Mesendoderm (in vitro differentiated cells): ENCODE data around the gene FMN1.

Experiments used
- DNase-seq: peaks from one replicate; pipeline ENCODE4 v3.0.0; 2013
- H2AK5ac ChIP-seq: 2 replicates; pipeline ENCODE4 v1.6.1; 2013; ENCODE audit warnings: low read length, inconsistent platforms
- H2BK120ac ChIP-seq: 2 replicates; pipeline ENCODE4 v1.6.1; 2013; ENCODE audit warnings: low read depth, mild to moderate bottlenecking, low read length, moderate library complexity, mixed read lengths
- H2BK15ac ChIP-seq: replicated peaks from 2 replicates; pipeline ENCODE4 v1.6.1; 2013; ENCODE audit warnings: low read depth, mild to moderate bottlenecking, moderate library complexity
- H2BK5ac ChIP-seq: 2 replicates; pipeline ENCODE4 v1.6.1; 2013; ENCODE audit warnings: low read length, inconsistent platforms
- H3K18ac ChIP-seq: 2 replicates; pipeline ENCODE4 v1.6.1; 2013; ENCODE audit warnings: mild to moderate bottlenecking, low read length, mixed read lengths
- H3K23ac ChIP-seq: one replicate; pipeline ENCODE4 v1.6.1; 2013; ENCODE audit warnings: low read length
- H3K27ac ChIP-seq: 2 replicates; pipeline ENCODE4 v1.5.1; 2013; ENCODE audit warnings: low read depth, mild to moderate bottlenecking, inconsistent platforms, low read length, moderate library complexity
- H3K27me3 ChIP-seq: 2 replicates; pipeline ENCODE4 v1.6.1; 2013; ENCODE audit warnings: low read length, control low read depth, mild to moderate bottlenecking, inconsistent platforms; ENCODE audit not compliant: insufficient read depth, poor library complexity
- H3K36me3 ChIP-seq: 2 replicates; pipeline ENCODE4 v1.6.1; 2013; ENCODE audit warnings: low read length, inconsistent platforms; ENCODE audit not compliant: control insufficient read depth, insufficient read depth
- H3K4ac ChIP-seq: one replicate; pipeline ENCODE4 v1.6.1; 2013; ENCODE audit warnings: low read depth, mild to moderate bottlenecking, low read length, moderate library complexity
- H3K4me1 ChIP-seq: 2 replicates; pipeline ENCODE4 v1.6.1; 2013; ENCODE audit warnings: low read depth, low read length, inconsistent platforms; ENCODE audit not compliant: control insufficient read depth
- H3K4me2 ChIP-seq: 2 replicates; pipeline ENCODE4 v1.6.1; 2013; ENCODE audit warnings: low read length
- H3K4me3 ChIP-seq: 2 replicates; pipeline ENCODE4 v1.5.1; 2013; ENCODE audit warnings: mild to moderate bottlenecking, low read length
- H3K56ac ChIP-seq: one replicate; pipeline ENCODE4 v1.6.1; 2013; ENCODE audit warnings: low read length
- H3K79me1 ChIP-seq: 2 replicates; pipeline ENCODE4 v1.6.1; 2013; ENCODE audit warnings: low read length, inconsistent platforms
- H3K79me2 ChIP-seq: 2 replicates; pipeline ENCODE4 v1.6.1; 2013; ENCODE audit warnings: mild to moderate bottlenecking, low read length; ENCODE audit not compliant: control insufficient read depth, insufficient read depth
- H3K9ac ChIP-seq: 2 replicates; pipeline ENCODE4 v1.6.1; 2013; ENCODE audit warnings: low read length, inconsistent platforms
- H4K5ac ChIP-seq: one replicate; pipeline ENCODE4 v1.6.1; 2013; ENCODE audit warnings: low read length
- H4K8ac ChIP-seq: one replicate; pipeline ENCODE4 v1.6.1; 2013; ENCODE audit warnings: low read depth, mild to moderate bottlenecking, control low read depth, low read length, moderate library complexity
- WGBS: extraction: QIAGEN DNeasy Blood & Tissue Kit; methylation state at CpG from one replicate; pipeline ENCODE4 v1.1.7; 2013; ENCODE audit warnings: low lambda C conversion rate, missing lambda C conversion rate; ENCODE audit not compliant: insufficient coverage; ENCODE audit errors: extremely low coverage; 5-methylcytosine and 5-hydroxymethylcytosine counted together

FMN1 gene

DNA sequence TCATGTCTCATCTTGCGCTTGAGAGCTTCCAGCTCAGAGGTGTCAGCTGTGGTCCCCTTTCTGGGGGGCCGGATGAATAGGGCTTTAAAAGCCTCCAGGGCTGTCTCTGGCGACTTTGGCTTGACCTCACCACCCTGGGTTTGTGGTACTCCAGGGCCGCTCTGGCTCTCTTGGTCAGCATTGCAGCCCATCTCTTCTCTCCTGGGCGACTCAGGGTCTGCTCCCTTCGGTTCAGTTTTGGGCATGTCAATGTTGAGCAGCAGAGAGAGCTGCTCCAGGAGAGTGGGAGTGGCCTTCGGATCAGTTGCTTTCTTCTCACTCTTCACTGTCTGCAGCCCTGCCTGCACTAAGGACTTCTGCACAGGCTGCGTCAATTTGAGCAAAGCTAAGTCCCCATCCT, 127.9 kb downstream of the FMN1 start:
- H3K79me2 ChIP-seq, result no peaks in the 10 kb centered on the region
- H4K5ac ChIP-seq, result no peak overlapping the region
- DNase-seq, result no peak
- H3K4me1 ChIP-seq, result peaks cover 12% of the 10 kb centered on the region
- H3K36me3 ChIP-seq, result no peaks in the 10 kb centered on the region
- no peaks in the 10 kb centered on the region for H3K79me1 ChIP-seq
- H3K4ac ChIP-seq, result no peak overlapping the region
- no peak overlapping the region for H2BK5ac ChIP-seq
- H3K4me3 ChIP-seq, result no peak overlapping the region
- H3K9ac ChIP-seq, result no peak overlapping the region
- no peak overlapping the region for H3K4me2 ChIP-seq
- H2BK15ac ChIP-seq, result no peak overlapping the region
- peak overlapping the region; percentile 4 for H3K18ac ChIP-seq
- no peak overlapping the region for H3K23ac ChIP-seq
- no peaks in the 10 kb centered on the region for H3K27me3 ChIP-seq
- no peak overlapping the region for H3K56ac ChIP-seq
- H4K8ac ChIP-seq, result no peak overlapping the region
- H2BK120ac ChIP-seq, result no peak overlapping the region
- H3K27ac ChIP-seq, result no peak overlapping the region
- WGBS, result no CpG with 5 or more reads among the region's 8 CpGs
- no peak overlapping the region for H2AK5ac ChIP-seq

DNA sequence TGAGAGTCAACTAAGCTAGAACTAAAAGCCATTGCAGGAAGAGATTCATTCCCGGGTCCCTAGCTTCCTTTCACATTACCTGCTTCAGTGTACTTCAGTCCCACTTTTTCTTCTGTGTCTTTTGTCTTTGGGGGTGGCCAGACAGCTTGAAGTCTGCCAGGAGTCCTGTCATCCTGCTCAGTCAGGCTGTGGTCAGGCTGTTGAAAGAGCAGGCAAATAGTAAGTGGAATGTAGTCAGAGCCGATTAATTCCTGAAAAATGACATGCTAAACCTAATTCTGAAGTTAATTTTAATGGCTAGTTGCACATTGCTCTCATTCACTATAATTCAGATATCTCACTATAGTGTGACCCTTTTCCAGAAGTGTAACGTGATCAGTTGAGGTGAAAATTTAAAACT, 129.6 kb downstream of the FMN1 start:
- H2BK15ac ChIP-seq, result no peak overlapping the region
- H2BK5ac ChIP-seq, result no peak overlapping the region
- no peaks in the 10 kb centered on the region for H3K27me3 ChIP-seq
- no peaks in the 10 kb centered on the region for H3K79me1 ChIP-seq
- no peak overlapping the region for H4K5ac ChIP-seq
- no peaks in the 10 kb centered on the region for H3K36me3 ChIP-seq
- no peak overlapping the region for H4K8ac ChIP-seq
- H3K27ac ChIP-seq, result no peak overlapping the region
- no peak overlapping the region for H3K18ac ChIP-seq
- H3K4ac ChIP-seq, result no peak overlapping the region
- H3K4me2 ChIP-seq, result no peak overlapping the region
- H2BK120ac ChIP-seq, result no peak overlapping the region
- H3K79me2 ChIP-seq, result no peaks in the 10 kb centered on the region
- no peak overlapping the region for H3K23ac ChIP-seq
- no peak overlapping the region for H2AK5ac ChIP-seq
- H3K4me1 ChIP-seq, result peaks cover 12% of the 10 kb centered on the region
- no peak for DNase-seq
- H3K4me3 ChIP-seq, result no peak overlapping the region
- no CpG with 5 or more reads among the region's 3 CpGs for WGBS
- H3K9ac ChIP-seq, result no peak overlapping the region
- no peak overlapping the region for H3K56ac ChIP-seq

DNA sequence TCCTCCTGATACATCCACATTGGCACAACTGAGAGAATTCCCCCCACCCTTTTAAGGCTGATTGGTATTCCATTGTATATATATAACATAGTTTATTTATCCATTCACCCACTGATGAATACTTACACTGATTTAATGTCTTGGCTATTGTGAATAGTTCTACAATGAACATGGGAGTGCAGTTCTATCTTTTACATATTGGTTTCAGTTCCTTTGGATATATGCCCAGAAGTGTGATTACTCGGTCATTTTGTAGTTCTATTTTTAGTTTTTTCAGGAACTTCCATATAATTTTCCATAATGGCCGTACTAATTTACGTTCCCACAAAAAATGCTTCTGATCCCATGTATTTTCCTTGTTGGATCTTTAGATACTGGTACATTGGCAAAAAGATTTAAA, 135.3 kb downstream of the FMN1 start:
- no peaks in the 10 kb centered on the region for H3K4me1 ChIP-seq
- H3K79me2 ChIP-seq, result no peaks in the 10 kb centered on the region
- H3K4me3 ChIP-seq, result no peak overlapping the region
- H3K56ac ChIP-seq, result no peak overlapping the region
- H3K9ac ChIP-seq, result no peak overlapping the region
- no CpG with 5 or more reads among the region's 3 CpGs for WGBS
- H3K4me2 ChIP-seq, result no peak overlapping the region
- no peak overlapping the region for H3K27ac ChIP-seq
- no peak overlapping the region for H2AK5ac ChIP-seq
- no peak overlapping the region for H2BK15ac ChIP-seq
- no peaks in the 10 kb centered on the region for H3K27me3 ChIP-seq
- no peak overlapping the region for H2BK5ac ChIP-seq
- H2BK120ac ChIP-seq, result no peak overlapping the region
- no peak overlapping the region for H3K4ac ChIP-seq
- H3K18ac ChIP-seq, result no peak overlapping the region
- H3K79me1 ChIP-seq, result no peaks in the 10 kb centered on the region
- no peak overlapping the region for H4K8ac ChIP-seq
- no peak overlapping the region for H3K23ac ChIP-seq
- no peaks in the 10 kb centered on the region for H3K36me3 ChIP-seq
- H4K5ac ChIP-seq, result no peak overlapping the region
- no peak for DNase-seq

DNA sequence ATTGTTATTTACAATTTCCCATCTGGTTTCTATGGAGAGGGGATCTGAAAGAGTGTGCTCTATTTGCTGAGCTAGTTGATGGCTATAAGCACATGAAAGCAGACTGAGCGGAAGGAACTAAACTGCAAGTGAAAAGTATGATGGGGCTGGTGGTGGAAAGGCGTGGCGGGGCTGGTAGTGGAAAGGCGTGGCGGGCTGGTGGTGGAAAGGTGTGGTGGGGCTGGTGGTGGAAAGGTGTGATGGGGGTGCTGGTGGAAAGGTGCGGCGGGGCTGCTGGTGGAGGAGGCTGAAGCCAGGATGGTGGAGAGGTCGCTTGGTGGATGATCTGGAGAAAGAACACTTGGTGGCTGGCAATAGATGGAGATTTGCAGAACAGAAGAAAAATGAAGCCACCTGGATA, 136.7 kb downstream of the FMN1 start:
- no peak overlapping the region for H3K4me2 ChIP-seq
- H3K79me2 ChIP-seq, result no peaks in the 10 kb centered on the region
- H3K27ac ChIP-seq, result no peak overlapping the region
- H3K9ac ChIP-seq, result no peak overlapping the region
- no peak overlapping the region for H4K5ac ChIP-seq
- H3K23ac ChIP-seq, result no peak overlapping the region
- no peak overlapping the region for H2AK5ac ChIP-seq
- DNase-seq, result no peak
- H3K36me3 ChIP-seq, result no peaks in the 10 kb centered on the region
- H3K18ac ChIP-seq, result no peak overlapping the region
- no peak overlapping the region for H4K8ac ChIP-seq
- H3K79me1 ChIP-seq, result no peaks in the 10 kb centered on the region
- no peak overlapping the region for H2BK120ac ChIP-seq
- no peak overlapping the region for H3K4me3 ChIP-seq
- H2BK5ac ChIP-seq, result no peak overlapping the region
- H3K4ac ChIP-seq, result no peak overlapping the region
- H2BK15ac ChIP-seq, result no peak overlapping the region
- WGBS, result no CpG with 5 or more reads among the region's 8 CpGs
- H3K27me3 ChIP-seq, result no peaks in the 10 kb centered on the region
- H3K56ac ChIP-seq, result no peak overlapping the region
- no peaks in the 10 kb centered on the region for H3K4me1 ChIP-seq

DNA sequence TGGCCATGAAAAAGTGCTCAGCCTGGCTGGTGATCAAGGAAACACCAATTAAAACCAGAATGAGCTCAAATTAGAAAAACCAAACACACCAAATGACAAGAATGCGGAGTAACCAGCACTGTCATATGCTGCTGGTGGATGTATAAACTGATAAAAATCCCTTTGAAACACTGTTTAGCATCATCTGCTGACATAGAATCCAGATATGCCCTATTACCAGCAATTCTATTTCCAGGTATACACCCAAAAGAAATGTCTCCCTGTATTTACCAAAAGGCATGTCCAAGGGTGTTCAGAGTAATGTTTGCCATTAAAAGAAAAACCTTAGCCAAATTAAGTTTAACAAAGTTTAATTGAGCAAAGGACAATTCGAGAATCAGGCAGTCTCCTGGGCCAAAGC, 138.6 kb downstream of the FMN1 start:
- Histone ChIP-seq H4K8ac (no peak overlapping the region), H3K56ac (no peak overlapping the region), H3K79me1 (no peaks in the 10 kb centered on the region), H3K36me3 (no peaks in the 10 kb centered on the region), H2BK15ac (no peak overlapping the region), H3K4me3 (no peak overlapping the region), H3K79me2 (no peaks in the 10 kb centered on the region), H3K18ac (no peak overlapping the region), H2BK5ac (no peak overlapping the region), H3K23ac (no peak overlapping the region), H2AK5ac (no peak overlapping the region), H4K5ac (no peak overlapping the region), H3K4me2 (no peak overlapping the region), H3K9ac (no peak overlapping the region), H3K27ac (no peak overlapping the region), H3K4ac (no peak overlapping the region), H3K4me1 (no peaks in the 10 kb centered on the region), H3K27me3 (no peaks in the 10 kb centered on the region), H2BK120ac (no peak overlapping the region)
- no CpG with 5 or more reads among the region's 2 CpGs for WGBS
- DNase-seq, result no peak

DNA sequence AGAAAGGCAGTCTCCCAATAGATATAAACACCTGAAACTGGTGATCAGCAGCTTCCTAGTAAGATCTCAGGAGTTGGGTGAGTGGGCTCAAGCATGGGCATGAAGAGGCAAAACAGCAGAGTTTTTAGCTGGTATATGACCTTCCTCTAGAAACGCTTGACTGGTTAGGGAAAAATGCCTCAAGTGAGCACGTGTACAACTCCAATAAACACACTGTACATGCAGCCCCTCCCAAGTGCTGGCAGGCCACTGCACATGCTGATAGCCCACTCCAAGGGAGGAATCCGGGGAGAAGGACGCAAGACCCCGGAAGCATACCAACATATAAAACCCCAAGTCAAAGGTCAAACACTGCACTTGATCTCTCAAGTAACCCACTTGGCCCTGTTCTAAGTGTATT, 143.0 kb downstream of the FMN1 start:
- no peaks in the 10 kb centered on the region for H3K36me3 ChIP-seq
- H3K56ac ChIP-seq, result no peak overlapping the region
- no peaks in the 10 kb centered on the region for H3K79me1 ChIP-seq
- H3K18ac ChIP-seq, result no peak overlapping the region
- no peak overlapping the region for H3K9ac ChIP-seq
- no peak overlapping the region for H3K4ac ChIP-seq
- H3K27ac ChIP-seq, result no peak overlapping the region
- no peak overlapping the region for H4K5ac ChIP-seq
- H3K4me1 ChIP-seq, result no peaks in the 10 kb centered on the region
- no peak overlapping the region for H3K23ac ChIP-seq
- H3K4me3 ChIP-seq, result no peak overlapping the region
- H3K79me2 ChIP-seq, result no peaks in the 10 kb centered on the region
- H2BK120ac ChIP-seq, result no peak overlapping the region
- no CpG with 5 or more reads among the region's 5 CpGs for WGBS
- H2AK5ac ChIP-seq, result no peak overlapping the region
- no peak overlapping the region for H4K8ac ChIP-seq
- no peak overlapping the region for H3K4me2 ChIP-seq
- no peak overlapping the region for H2BK15ac ChIP-seq
- no peaks in the 10 kb centered on the region for H3K27me3 ChIP-seq
- no peak for DNase-seq
- no peak overlapping the region for H2BK5ac ChIP-seq
